Measurements from ENCODE around the gene DDAH1. TPM values are rescaled to one million over a fixed set of nuclear protein-coding genes. Genes with fewer than 3 reads are reported as not detected.
A peak's percentile ranks its signal among the peaks of the same experiment; 100 is the strongest.

The DDAH1 gene
- total and polyA plus RNA-seq, 2 experiments from 2014 or later = 19.5 to 49.8 TPM

- Histone ChIP-seq H3K4me3 (no peak overlapping the region), H3K9me3 (ENCODE audit: low read depth) (no peaks in the 10 kb centered on the region), H3K79me2 (peaks cover 26% of the 10 kb centered on the region), H3K4me1 (ENCODE audit: insufficient read depth) (peaks cover 7% of the 10 kb centered on the region), H3K4me2 (no peak overlapping the region), H3K27me3 (no peaks in the 10 kb centered on the region), H3K27ac (no peak overlapping the region), H3K9me2 (replicated peaks; ENCODE audit: insufficient read depth) (no peaks in the 10 kb centered on the region), H2AFZ (no peak overlapping the region), H4K20me1 (ENCODE audit: insufficient read depth, poor library complexity, severe bottlenecking) (no peaks in the 10 kb centered on the region), H3K36me3 (replicated peaks; ENCODE audit: insufficient read depth, low read depth) (no peaks in the 10 kb centered on the region)
- no peak for TF ChIP-seq EZH2phosphoT487 (IDR thresholded peaks at IDR 0.05; ENCODE audit: low read depth, severe bottlenecking, unreplicated experiment)
- TF ChIP-seq EZH2 (IDR thresholded peaks at IDR 0.05; ENCODE audit: borderline replicate concordance) = no peak
- TF ChIP-seq, protein P1, sequence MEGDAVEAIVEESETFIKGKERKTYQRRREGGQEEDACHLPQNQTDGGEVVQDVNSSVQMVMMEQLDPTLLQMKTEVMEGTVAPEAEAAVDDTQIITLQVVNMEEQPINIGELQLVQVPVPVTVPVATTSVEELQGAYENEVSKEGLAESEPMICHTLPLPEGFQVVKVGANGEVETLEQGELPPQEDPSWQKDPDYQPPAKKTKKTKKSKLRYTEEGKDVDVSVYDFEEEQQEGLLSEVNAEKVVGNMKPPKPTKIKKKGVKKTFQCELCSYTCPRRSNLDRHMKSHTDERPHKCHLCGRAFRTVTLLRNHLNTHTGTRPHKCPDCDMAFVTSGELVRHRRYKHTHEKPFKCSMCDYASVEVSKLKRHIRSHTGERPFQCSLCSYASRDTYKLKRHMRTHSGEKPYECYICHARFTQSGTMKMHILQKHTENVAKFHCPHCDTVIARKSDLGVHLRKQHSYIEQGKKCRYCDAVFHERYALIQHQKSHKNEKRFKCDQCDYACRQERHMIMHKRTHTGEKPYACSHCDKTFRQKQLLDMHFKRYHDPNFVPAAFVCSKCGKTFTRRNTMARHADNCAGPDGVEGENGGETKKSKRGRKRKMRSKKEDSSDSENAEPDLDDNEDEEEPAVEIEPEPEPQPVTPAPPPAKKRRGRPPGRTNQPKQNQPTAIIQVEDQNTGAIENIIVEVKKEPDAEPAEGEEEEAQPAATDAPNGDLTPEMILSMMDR (IDR thresholded peaks at IDR 0.05; ENCODE audit: poor library complexity) = no peak
- DNase-seq (ENCODE audit: low spot score) = no peak
- WGBS (ENCODE audit: low lambda C conversion rate, missing lambda C conversion rate) = 91% methylated on average over 3 of the region's 3 CpGs
Observed at GRCh38 chr1:85409516-85409915, 55.4 kb downstream of the DDAH1 start.

DNA sequence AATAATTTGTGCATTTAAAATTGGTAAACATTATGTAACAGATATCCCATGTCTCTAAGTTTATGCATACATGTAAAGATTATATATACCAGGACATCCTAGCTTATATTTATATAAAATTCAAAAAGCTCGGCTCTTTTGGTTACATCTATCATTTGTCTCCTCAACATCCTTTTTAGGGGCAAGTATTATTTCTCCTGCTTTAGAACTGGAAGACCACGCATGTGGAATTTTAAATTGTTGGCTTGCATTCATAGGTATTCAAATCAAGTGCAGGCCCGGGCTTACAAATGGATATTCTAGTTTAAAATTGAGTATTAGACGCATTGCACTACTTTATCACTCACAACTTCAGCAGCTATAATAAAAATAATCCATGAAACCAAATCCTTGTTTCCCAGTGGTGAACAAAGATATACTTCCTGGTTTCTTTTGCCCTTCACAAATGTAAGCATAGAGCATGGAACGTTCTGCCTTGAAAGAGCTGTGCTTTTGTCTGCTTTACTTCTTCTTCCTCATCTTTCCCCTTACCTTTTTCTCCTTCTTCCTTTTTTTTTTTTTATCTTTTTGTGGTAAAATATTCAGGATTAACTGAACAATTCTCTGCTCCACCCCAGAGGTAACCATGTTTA, 57.1 kb downstream of the DDAH1 start:
- H2AFZ ChIP-seq = no peak overlapping the region
- no peaks in the 10 kb centered on the region for H3K9me2 ChIP-seq (replicated peaks; ENCODE audit: insufficient read depth)
- H3K27ac ChIP-seq = peak overlapping the region; percentile 31
- no peak for TF ChIP-seq EZH2 (IDR thresholded peaks at IDR 0.05; ENCODE audit: borderline replicate concordance)
- TF ChIP-seq, protein P1 (IDR thresholded peaks at IDR 0.05; ENCODE audit: poor library complexity) = no peak
- TF ChIP-seq EZH2phosphoT487 (IDR thresholded peaks at IDR 0.05; ENCODE audit: low read depth, severe bottlenecking, unreplicated experiment) = no peak
- H3K79me2 ChIP-seq = peaks cover 26% of the 10 kb centered on the region
- no peaks in the 10 kb centered on the region for H3K27me3 ChIP-seq
- H3K9me3 ChIP-seq (ENCODE audit: low read depth) = no peaks in the 10 kb centered on the region
- no peaks in the 10 kb centered on the region for H3K36me3 ChIP-seq (replicated peaks; ENCODE audit: insufficient read depth, low read depth)
- DNase-seq (ENCODE audit: low spot score) = no peak
- 93% methylated on average over 5 of the region's 5 CpGs for WGBS (ENCODE audit: low lambda C conversion rate, missing lambda C conversion rate)
- H3K4me3 ChIP-seq = no peak overlapping the region
- peak overlapping the region; percentile 50 for H3K4me2 ChIP-seq
- H4K20me1 ChIP-seq (ENCODE audit: insufficient read depth, poor library complexity, severe bottlenecking) = no peaks in the 10 kb centered on the region
- peaks cover 7% of the 10 kb centered on the region for H3K4me1 ChIP-seq (ENCODE audit: insufficient read depth)

GRCh38 chr1:85406887-85407533, 57.9 kb downstream of the DDAH1 start:
- Histone ChIP-seq H3K4me3 (no peak overlapping the region), H2AFZ (no peak overlapping the region), H3K9me2 (replicated peaks; ENCODE audit: insufficient read depth) (no peaks in the 10 kb centered on the region), H3K27ac (peak overlapping the region; percentile 55), H3K36me3 (replicated peaks; ENCODE audit: insufficient read depth, low read depth) (no peaks in the 10 kb centered on the region), H3K9me3 (ENCODE audit: low read depth) (no peaks in the 10 kb centered on the region), H3K4me2 (peak overlapping the region; percentile 50), H4K20me1 (ENCODE audit: insufficient read depth, poor library complexity, severe bottlenecking) (no peaks in the 10 kb centered on the region), H3K4me1 (ENCODE audit: insufficient read depth) (peaks cover 7% of the 10 kb centered on the region), H3K27me3 (no peaks in the 10 kb centered on the region), H3K79me2 (peaks cover 24% of the 10 kb centered on the region)
- DNase-seq (ENCODE audit: low spot score) = peak; percentile 64
- TF ChIP-seq EZH2phosphoT487 (IDR thresholded peaks at IDR 0.05; ENCODE audit: low read depth, severe bottlenecking, unreplicated experiment) = no peak
- TF ChIP-seq, protein P1 (IDR thresholded peaks at IDR 0.05; ENCODE audit: poor library complexity) = no peak
- TF ChIP-seq EZH2 (IDR thresholded peaks at IDR 0.05; ENCODE audit: borderline replicate concordance) = no peak
- 42% methylated on average over 3 of the region's 3 CpGs for WGBS (ENCODE audit: low lambda C conversion rate, missing lambda C conversion rate)
